ENCODE results near the gene OMP. TPM values are rescaled to one million over a fixed set of nuclear protein-coding genes. Genes with fewer than 3 reads are reported as not detected.
"Not testable (repeated sequence)": the region's sequence is repeated elsewhere in the genome, so short reads cannot be mapped to it uniquely, and the experiment has no call there.

OMP gene
- total RNA-seq, 4 donors from 2014 or later, result 1.0 to 2.1 TPM; not detected in 2

- H3K9me3 ChIP-seq, result no peaks in the 10 kb centered on the region
- H3K4me3 ChIP-seq, result no peak overlapping the region
- no peaks in the 10 kb centered on the region for H3K4me1 ChIP-seq
- no peak for DNase-seq
- TF ChIP-seq POLR2A (IDR thresholded peaks at IDR 0.05), result no peak
- TF ChIP-seq CTCF (IDR thresholded peaks at IDR 0.05), result no peak
- no peak overlapping the region for H3K27ac ChIP-seq
- H3K36me3 ChIP-seq, result no peaks in the 10 kb centered on the region
- intact Hi-C loops (cut with DNase I; ENCODE audit: low total_unique reads), result no loop called here
- no peaks in the 10 kb centered on the region for H3K27me3 ChIP-seq
Measured at GRCh38 chr11:77096591-77097019, 6.0 kb upstream of the OMP start.

GRCh38 chr11:77097180-77097579, 5.5 kb upstream of the OMP start:
- DNase-seq; H3K4me3 ChIP-seq; H3K27ac ChIP-seq; H3K36me3 ChIP-seq; intact Hi-C loops (cut with DNase I; ENCODE audit: low total_unique reads); H3K4me1 ChIP-seq; H3K27me3 ChIP-seq; H3K9me3 ChIP-seq: not testable (repeated sequence)

GRCh38 chr11:77100166-77101042, 2.2 kb upstream of the OMP start:
- TF ChIP-seq CTCF (IDR thresholded peaks at IDR 0.05) (no peak), POLR2A (IDR thresholded peaks at IDR 0.05) (no peak)
- intact Hi-C loops (cut with DNase I; ENCODE audit: low total_unique reads), result no loop called here

GRCh38 chr11:77101043-77101537, 1.6 kb upstream of the OMP start:
- H3K36me3 ChIP-seq, result no peaks in the 10 kb centered on the region
- no peak overlapping the region for H3K27ac ChIP-seq
- H3K4me1 ChIP-seq, result no peaks in the 10 kb centered on the region
- no peaks in the 10 kb centered on the region for H3K27me3 ChIP-seq
- H3K9me3 ChIP-seq, result no peaks in the 10 kb centered on the region
- TF ChIP-seq POLR2A (IDR thresholded peaks at IDR 0.05) (no peak), CTCF (IDR thresholded peaks at IDR 0.05) (no peak)
- no peak overlapping the region for H3K4me3 ChIP-seq
- no peak for DNase-seq
- intact Hi-C loops (cut with DNase I; ENCODE audit: low total_unique reads), result no loop called here

More at GRCh38 chr11:77100166-77101042, 2.2 kb upstream of the OMP start:
- Histone ChIP-seq H3K27me3 (no peaks in the 10 kb centered on the region), H3K4me1 (no peaks in the 10 kb centered on the region), H3K36me3 (no peaks in the 10 kb centered on the region), H3K27ac (no peak overlapping the region), H3K4me3 (no peak overlapping the region), H3K9me3 (no peaks in the 10 kb centered on the region)
- DNase-seq, result no peak

- Histone ChIP-seq H3K36me3 (no peaks in the 10 kb centered on the region), H3K9me3 (no peaks in the 10 kb centered on the region), H3K4me1 (no peaks in the 10 kb centered on the region), H3K27ac (no peak overlapping the region), H3K4me3 (no peak overlapping the region), H3K27me3 (no peaks in the 10 kb centered on the region)
- intact Hi-C loops (cut with DNase I; ENCODE audit: low total_unique reads), result no loop called here
- no peak for DNase-seq
- TF ChIP-seq POLR2A (IDR thresholded peaks at IDR 0.05) (no peak), CTCF (IDR thresholded peaks at IDR 0.05) (no peak)
Measured at GRCh38 chr11:77103319-77103718, 679 bp downstream of the OMP start.

Data from uterus (tissue), 4 donors.